HTERT RPE-1 (cell line): ENCODE measurements around the gene GNAS.

Experiments used
- in situ Hi-C: fragments of 300-500 bp; cut with MboI; formaldehyde crosslinking; loops from 4 replicates; pipeline ENCODE4 v1.14.3; 2020; ENCODE audit warnings: low sequenced_read_pairs

The GNAS gene

DNA sequence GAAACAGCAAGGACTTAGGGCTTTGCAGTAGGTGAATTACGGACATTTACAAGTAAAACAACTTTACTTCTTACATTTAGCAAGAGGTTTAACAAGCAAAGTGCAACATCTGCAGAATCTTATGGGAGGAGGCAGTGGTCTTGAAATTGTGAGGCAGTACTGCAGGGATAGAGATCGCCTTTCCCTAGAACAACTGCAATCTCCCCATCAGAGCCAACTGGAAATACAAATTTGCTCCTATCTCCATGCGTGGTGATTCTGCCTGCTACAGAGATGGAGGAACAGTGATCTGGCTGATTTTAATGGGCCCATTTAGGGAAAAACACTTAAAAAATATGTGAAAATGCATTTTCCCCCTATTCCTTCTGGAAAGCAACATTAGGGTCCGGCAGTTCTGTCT, 25.9 kb downstream of the GNAS start:
- in situ Hi-C loops, result no loop called here

GRCh38 chr20:58880441-58880840, 27.9 kb downstream of the GNAS start:
- in situ Hi-C loops, result no loop called here

DNA sequence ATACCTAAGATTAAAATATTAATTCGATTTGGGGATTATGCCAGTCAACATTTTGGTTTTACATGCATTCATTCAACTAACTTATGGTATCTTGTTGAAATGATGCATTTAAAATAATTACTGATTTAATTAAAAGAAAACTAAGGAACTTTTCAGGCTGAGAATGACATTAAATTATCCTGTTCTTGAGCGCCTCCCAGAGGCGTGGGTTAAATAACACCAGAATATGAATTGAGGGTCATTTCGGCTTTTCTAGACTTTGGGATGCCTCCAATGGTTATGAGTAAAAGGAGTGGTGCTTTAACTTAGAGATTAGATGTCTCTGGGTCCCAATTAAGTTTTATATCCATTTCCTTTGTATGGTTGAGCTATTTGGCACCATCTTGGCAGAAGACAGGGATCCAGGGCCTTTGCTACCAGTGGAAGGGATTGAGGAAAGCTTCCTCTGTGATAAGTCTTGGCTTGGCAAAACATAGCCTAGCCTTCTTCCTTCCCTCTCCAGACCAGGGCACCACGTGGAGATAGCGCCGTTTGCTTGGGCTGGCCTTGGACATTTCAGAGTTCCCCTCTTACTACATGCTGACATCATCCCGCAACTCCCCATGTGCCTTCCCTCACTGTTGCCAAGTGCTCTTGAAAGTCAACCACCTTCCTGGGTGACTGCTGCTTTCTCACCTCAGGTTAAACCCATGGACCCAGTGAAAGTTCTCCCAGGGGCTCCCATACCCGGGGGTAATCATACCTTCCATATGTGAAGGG, 28.7 kb downstream of the GNAS start:
- in situ Hi-C loops, result no loop called here

DNA sequence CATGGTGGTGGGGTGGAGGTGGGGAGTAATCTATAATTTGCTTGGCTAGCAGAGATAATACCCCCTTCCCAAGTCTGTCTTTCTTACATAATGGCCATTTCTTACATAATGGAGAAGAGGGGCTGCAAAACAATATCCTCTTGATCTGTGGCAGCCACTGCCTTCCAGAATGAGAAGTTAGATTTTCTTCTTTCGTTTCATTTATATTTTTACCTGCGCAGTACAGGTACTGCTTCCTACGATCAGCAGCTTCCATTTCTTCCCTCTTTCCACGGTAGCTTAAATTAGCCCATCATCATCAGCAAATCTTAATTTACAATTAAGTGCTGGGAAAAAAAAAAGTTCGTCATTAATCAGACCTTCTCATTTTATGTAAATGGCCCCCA, 30.2 kb downstream of the GNAS start:
- in situ Hi-C loops, result no loop called here

DNA sequence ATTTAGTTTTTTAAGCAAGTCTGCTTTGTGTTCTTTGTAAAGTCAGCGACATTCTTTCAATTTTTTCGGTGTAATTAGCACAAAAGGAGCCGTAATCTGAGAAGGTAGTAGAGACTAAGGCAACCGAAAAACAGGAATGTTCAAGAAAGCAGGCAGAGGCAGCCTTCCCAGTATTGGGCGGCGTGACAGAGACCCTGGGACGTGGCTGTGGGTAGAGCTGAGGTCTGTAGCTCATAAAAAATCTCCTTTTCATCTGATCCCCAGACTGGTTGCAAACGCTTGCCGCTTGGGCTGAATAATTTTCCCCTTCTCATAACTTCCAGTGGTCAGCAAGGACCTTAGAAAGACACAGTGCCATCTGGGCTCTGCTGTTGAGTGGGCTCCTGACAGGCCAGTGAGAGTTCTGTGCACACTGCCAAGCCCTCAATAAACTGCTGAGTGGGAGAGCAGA, 30.8 kb downstream of the GNAS start:
- in situ Hi-C loops, result no loop called here

- in situ Hi-C loops, result no loop called here
These were observed 32.5 kb downstream of the GNAS start for GRCh38 chr20:58884966-58885365.

DNA sequence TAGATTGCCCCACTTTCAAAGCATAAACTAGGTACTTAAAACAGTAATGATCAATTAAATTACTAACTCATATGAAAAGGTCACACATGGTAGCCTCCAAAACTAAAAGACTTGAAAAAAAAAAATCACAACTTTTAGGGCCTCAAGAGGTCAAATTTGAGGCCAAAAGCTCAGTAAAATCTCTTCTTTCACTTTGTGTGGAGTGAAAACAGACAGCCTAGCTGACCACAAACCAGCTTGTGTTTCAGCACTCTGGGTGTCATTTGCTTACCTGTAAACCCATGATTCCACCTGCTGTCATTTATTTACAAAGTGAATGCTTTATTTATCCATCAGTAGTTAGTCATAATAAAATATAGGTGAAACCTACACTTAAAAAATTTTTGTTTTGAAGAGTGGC, 34.0 kb downstream of the GNAS start:
- in situ Hi-C loops, result no loop called here

DNA sequence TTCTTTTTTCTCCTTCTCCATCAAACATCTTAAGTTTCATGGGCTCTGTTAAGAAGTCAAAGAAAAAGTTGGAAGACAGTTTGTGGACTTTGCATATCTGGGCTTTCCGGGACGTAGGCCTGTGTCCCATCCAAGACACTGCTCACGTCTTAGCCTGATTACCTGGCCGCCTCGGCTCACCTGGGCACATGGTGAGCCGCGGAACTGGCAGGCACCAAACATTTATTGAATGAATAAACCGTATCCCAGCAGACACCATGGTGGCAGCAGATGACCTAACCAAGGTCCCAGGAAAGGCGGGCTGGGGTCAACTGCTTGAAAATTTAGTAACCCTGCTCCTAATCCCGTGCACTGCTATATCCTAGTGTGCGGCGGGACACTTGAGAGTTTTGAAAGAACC, 35.6 kb downstream of the GNAS start:
- in situ Hi-C loops, result no loop called here

- in situ Hi-C loops, result no loop called here
These were observed 36.2 kb downstream of the GNAS start for GRCh38 chr20:58888521-58889333.

GRCh38 chr20:58889334-58889760, 36.8 kb downstream of the GNAS start:
- in situ Hi-C loops, result no loop called here

DNA sequence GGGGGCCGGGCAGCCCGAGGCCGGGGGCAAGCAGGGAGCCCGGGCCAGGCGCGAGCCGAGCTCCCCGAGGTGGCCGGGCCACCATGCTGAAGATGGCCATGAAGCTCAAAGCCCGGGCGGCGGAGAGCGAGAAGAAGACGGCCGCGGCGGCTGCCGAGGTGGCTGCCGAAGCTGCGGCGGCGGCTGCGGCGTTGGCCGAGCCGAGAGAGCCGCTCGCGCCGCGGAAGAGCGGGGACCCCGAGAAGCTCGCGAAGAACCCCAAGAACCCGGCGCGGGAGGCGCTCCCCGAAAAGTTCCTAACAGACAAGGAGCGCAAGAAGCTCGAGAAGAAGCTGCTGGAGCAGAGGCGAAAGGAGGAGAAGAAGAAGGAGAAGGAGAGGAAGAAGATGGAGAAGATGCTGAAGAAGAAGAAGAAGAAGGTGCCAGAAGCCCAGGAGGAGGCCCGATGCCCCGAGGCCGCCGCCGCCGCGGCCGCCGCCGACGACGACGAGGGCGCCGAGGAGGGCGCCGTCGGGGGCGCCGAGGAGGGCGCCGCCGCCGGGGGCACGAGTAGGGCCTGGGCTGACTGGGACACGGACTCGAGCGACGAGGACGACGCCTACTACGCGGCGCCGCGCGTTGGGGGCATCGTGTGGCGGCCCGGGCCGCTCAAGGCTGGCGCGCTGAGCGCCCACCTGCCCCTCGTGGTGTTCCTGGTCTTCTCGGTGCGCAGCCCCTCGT, 37.4 kb downstream of the GNAS start:
- in situ Hi-C loops, result no loop called here

DNA sequence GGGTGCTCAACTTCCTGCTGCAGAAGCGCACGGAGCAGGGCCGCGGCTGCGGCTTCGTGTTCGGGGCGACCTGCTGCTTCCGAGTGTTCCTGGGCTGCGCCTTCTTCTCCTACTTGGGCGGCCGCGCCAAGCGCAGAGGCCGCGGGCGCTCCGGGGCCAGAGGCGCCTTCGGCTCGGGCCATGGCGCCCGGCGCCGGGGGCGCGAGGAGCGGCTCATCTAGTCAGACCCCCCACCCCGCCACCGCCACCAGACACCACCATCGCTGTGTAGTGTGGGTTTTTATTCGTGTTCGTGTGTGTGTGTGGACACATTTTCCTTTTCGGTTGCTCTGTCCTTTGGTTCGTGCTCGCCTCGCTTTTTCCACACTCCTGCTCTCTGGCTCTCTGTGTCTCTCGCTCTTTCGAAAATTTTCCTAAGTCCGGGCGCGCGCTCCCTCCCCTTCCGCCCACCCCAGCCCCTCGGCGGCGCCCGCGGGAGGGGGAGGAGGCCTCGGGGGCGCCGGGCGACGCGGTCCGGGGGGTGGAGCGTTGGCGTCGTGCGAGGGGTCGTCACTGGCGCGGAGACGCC, 38.1 kb downstream of the GNAS start:
- in situ Hi-C loops, result no loop called here

GRCh38 chr20:58891086-58891717, 38.7 kb downstream of the GNAS start:
- in situ Hi-C loops, result no loop called here

GRCh38 chr20:58891718-58892140, 39.2 kb downstream of the GNAS start:
- in situ Hi-C loops, result no loop called here

GRCh38 chr20:58892141-58892931, 39.8 kb downstream of the GNAS start:
- in situ Hi-C loops, result no loop called here

DNA sequence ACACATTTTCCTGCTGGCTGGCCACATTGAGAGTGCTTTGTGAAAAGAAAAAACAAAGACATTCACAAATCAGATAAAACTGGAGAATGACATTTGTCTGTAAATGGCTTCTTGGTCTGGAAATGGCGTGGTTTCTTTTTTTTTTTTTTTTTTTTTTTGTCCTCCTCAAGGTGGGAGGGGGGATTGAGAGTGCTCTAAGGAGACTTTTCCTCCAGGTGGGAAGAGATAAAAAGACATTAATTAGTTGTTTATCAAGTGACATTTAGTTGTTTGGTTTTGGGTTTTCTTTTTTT, 40.4 kb downstream of the GNAS start:
- in situ Hi-C loops, result no loop called here

- in situ Hi-C loops, result no loop called here
These were observed 41.0 kb downstream of the GNAS start for GRCh38 chr20:58893355-58894120.

DNA sequence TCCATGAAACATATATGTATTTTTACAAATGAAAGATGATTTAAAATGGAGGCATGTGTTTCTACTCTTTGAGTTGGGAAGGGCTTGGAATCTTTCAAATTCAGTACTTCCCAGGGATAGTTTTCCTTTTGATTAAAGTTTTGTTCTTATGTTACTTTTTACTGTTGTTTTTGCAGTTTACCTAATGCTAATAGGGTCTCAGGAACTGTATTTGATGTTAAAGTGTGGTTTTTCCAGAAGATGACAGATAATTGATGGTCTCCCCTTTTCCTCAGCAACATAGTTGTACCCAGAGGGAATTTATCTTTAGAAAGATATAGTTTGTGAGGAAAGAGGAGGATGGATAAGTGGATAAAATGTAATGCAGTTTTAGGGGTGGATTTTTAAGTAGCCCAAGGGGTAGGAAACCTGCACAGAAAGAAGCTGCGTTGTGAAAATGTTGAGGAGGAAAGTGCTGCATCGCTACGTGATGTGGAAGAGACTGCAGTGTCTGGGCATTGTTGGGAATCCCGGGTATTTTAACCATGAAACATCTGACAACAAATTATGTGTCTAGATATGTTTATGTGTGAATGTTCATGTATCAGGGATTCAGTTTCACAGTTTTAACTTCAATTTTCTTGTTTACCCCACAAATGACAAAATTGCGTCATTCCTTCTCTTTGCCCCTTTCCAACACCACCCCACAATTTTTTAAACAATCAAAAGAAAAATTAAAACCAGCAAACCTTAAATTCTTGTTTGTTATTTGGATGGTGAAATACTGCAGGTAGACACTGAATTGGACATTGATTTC, 42.3 kb downstream of the GNAS start:
- in situ Hi-C loops, result no loop called here
